Measurements from ENCODE around the gene CRNN. TPM values are rescaled to one million over a fixed set of nuclear protein-coding genes. Genes with fewer than 3 reads are reported as not detected.

The CRNN gene
- total RNA-seq, 1 experiment from 2014 or later: not detected

GRCh38 chr1:152374451-152374850 lies 39.6 kb downstream of the CRNN start (continued):
- TF ChIP-seq NFYB (CRISPR knock-in tag; conservative IDR thresholded peaks at IDR 0.05; ENCODE audit: low read depth) (no peak), TEAD4 (CRISPR knock-in tag; IDR thresholded peaks at IDR 0.05) (no peak), ZNF138 (CRISPR knock-in tag; conservative IDR thresholded peaks at IDR 0.05) (no peak), ZNF263 (CRISPR knock-in tag; IDR thresholded peaks at IDR 0.05; ENCODE audit: low read depth) (no peak), JUN (CRISPR knock-in tag; IDR thresholded peaks at IDR 0.05) (no peak)

DNA sequence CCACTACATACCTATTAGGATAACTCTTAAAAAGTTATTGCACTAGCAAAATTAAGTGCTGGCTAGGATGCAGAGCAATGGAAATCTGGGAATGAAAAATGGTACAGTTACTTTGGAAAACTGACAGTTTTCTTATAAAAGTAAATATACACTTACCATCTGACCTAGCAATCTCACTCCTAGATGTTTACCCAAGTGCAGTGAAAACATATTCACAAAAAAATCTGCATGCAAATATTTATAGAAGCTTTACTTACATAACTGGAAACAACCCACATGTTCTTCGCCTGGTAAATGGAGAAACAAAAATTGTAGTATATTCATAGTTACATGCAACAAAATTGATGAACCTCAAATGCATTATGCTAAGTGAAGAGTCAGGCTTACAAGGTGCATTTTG lies 41.4 kb downstream of the CRNN start:
- ATAC-seq (no peak), DNase-seq (ENCODE audit: low spot score) (no peak)
- Mint-ChIP-seq H3K4me1 (no peaks in the 10 kb centered on the region), H3K27ac (no peak overlapping the region), H3K36me3 (peaks cover 67% of the 10 kb centered on the region), H3K9me3 (peaks cover 95% of the 10 kb centered on the region), H3K27me3 (ENCODE audit: low read depth) (peaks cover 5% of the 10 kb centered on the region), H3K4me3 (no peak overlapping the region)
- no peak for TF ChIP-seq SOX15 (CRISPR knock-in tag; IDR thresholded peaks at IDR 0.05)
- TF ChIP-seq ZNF416 (CRISPR knock-in tag; IDR thresholded peaks at IDR 0.05): no peak
- TF ChIP-seq, protein P1, sequence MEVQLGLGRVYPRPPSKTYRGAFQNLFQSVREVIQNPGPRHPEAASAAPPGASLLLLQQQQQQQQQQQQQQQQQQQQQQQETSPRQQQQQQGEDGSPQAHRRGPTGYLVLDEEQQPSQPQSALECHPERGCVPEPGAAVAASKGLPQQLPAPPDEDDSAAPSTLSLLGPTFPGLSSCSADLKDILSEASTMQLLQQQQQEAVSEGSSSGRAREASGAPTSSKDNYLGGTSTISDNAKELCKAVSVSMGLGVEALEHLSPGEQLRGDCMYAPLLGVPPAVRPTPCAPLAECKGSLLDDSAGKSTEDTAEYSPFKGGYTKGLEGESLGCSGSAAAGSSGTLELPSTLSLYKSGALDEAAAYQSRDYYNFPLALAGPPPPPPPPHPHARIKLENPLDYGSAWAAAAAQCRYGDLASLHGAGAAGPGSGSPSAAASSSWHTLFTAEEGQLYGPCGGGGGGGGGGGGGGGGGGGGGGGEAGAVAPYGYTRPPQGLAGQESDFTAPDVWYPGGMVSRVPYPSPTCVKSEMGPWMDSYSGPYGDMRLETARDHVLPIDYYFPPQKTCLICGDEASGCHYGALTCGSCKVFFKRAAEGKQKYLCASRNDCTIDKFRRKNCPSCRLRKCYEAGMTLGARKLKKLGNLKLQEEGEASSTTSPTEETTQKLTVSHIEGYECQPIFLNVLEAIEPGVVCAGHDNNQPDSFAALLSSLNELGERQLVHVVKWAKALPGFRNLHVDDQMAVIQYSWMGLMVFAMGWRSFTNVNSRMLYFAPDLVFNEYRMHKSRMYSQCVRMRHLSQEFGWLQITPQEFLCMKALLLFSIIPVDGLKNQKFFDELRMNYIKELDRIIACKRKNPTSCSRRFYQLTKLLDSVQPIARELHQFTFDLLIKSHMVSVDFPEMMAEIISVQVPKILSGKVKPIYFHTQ (CRISPR knock-in tag; IDR thresholded peaks at IDR 0.05): no peak
- no peak for TF ChIP-seq FOXK1 (CRISPR knock-in tag; IDR thresholded peaks at IDR 0.05)
- TF ChIP-seq SP1 (CRISPR knock-in tag; conservative IDR thresholded peaks at IDR 0.05): no peak
- TF ChIP-seq E2F4 (CRISPR knock-in tag; IDR thresholded peaks at IDR 0.05; ENCODE audit: borderline replicate concordance, low read depth): no peak
- no peak for TF ChIP-seq MYBL2 (CRISPR knock-in tag; IDR thresholded peaks at IDR 0.05)
- TF ChIP-seq CBFB (CRISPR knock-in tag; IDR thresholded peaks at IDR 0.05; ENCODE audit: low read depth): no peak
- TF ChIP-seq RELA (CRISPR knock-in tag; IDR thresholded peaks at IDR 0.05; ENCODE audit: borderline replicate concordance): no peak
- TF ChIP-seq CREM (CRISPR knock-in tag; IDR thresholded peaks at IDR 0.05): no peak
- TF ChIP-seq, protein P2, sequence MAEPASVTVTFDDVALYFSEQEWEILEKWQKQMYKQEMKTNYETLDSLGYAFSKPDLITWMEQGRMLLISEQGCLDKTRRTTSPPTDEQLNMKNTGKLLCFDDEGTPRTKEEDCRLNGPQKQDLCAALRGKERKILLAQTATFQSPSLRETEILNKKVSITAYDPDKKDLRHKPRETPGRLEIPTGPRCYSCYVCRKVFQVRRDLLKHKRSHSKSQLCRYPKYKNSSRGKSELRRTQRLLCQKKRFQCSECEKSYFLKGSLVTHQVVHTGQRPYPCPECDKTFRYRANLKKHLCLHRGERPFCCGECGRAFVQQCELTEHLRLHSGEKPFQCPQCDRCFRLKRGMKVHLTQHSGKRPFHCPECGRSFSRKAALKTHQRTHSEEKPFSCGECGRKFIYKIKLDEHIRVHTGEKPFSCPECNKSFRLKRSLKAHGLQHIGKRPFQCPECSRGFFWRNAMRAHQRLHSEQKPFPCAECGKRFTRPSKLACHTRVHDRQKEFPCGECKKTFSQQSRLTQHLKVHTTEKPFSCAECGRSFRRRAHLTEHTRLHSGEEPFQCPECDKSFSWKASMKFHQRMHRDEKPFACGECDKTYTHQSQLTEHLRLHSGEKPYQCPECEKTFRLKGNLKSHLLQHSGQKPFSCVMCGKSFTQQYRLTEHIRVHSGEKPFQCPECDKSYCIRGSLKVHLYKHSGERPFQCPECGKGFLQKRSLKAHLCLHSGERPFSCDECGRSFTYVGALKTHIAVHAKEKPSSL (CRISPR knock-in tag; conservative IDR thresholded peaks at IDR 0.05): no peak
- no peak for TF ChIP-seq ZNF121 (CRISPR knock-in tag; IDR thresholded peaks at IDR 0.05)
- TF ChIP-seq NR2C2 (CRISPR knock-in tag; IDR thresholded peaks at IDR 0.05): no peak
- POLR2A ChIA-PET: no interaction called here
- CTCF ChIA-PET: no interaction called here

DNA sequence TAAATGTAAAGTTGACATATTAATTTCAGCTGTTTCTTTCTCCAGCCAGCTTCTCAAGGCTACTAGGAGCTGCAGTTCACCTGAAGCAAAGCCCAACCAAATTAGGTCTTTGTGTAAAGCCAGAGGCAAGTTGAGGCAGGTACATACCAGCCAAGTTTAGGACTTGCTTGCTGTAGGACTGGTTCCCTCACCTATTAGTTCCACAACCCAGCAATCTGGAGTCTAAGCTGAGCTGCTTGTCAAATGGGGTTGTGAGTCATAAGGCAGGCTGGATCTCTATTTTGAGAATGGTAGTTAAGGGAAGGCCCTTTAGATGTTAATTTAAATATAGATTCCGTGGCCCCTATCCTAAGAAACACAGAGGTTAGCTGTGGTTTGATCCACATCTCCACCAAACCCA lies 46.6 kb downstream of the CRNN start:
- no peak overlapping the region for H3K27ac Mint-ChIP-seq
- no peak for DNase-seq (ENCODE audit: low spot score)
- ATAC-seq: no peak
- ChIA-PET CTCF (no interaction called here), POLR2A (no interaction called here)
- no peaks in the 10 kb centered on the region for H3K4me1 Mint-ChIP-seq
- peaks cover 4% of the 10 kb centered on the region; the same call in 1 of the 2 replicates for H3K27me3 Mint-ChIP-seq (ENCODE audit: low read depth)
- H3K36me3 Mint-ChIP-seq: peaks cover 68% of the 10 kb centered on the region
- no peak overlapping the region for H3K4me3 Mint-ChIP-seq
- TF ChIP-seq TEAD4 (CRISPR knock-in tag; IDR thresholded peaks at IDR 0.05) (no peak), STAT6 (CRISPR knock-in tag; conservative IDR thresholded peaks at IDR 0.05; ENCODE audit: low read depth) (no peak), CREM (CRISPR knock-in tag; IDR thresholded peaks at IDR 0.05) (no peak), MXD4 (CRISPR knock-in tag; IDR thresholded peaks at IDR 0.05; ENCODE audit: borderline replicate concordance) (no peak), ZNF423 (CRISPR knock-in tag; IDR thresholded peaks at IDR 0.05) (no peak), MAX (CRISPR knock-in tag; IDR thresholded peaks at IDR 0.05) (no peak)
- TF ChIP-seq, protein P3, sequence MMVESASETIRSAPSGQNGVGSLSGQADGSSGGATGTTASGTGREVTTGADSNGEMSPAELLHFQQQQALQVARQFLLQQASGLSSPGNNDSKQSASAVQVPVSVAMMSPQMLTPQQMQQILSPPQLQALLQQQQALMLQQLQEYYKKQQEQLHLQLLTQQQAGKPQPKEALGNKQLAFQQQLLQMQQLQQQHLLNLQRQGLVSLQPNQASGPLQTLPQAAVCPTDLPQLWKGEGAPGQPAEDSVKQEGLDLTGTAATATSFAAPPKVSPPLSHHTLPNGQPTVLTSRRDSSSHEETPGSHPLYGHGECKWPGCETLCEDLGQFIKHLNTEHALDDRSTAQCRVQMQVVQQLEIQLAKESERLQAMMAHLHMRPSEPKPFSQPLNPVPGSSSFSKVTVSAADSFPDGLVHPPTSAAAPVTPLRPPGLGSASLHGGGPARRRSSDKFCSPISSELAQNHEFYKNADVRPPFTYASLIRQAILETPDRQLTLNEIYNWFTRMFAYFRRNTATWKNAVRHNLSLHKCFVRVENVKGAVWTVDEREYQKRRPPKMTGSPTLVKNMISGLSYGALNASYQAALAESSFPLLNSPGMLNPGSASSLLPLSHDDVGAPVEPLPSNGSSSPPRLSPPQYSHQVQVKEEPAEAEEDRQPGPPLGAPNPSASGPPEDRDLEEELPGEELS (CRISPR knock-in tag; IDR thresholded peaks at IDR 0.05): no peak
- peaks cover 93% of the 10 kb centered on the region for H3K9me3 Mint-ChIP-seq
